Umbilical cord (tissue), 2 donors: ENCODE results near the gene PCDHB7. TPM values are rescaled to one million over a fixed set of nuclear protein-coding genes. Genes with fewer than 3 reads are reported as not detected.
"Not testable (repeated sequence)": the region's sequence is repeated elsewhere in the genome, so short reads cannot be mapped to it uniquely, and the experiment has no call there.

Source experiments
- DNase-seq: peaks from one replicate; pipeline ENCODE4 v3.0.0-alpha.2; 2015; ENCODE audit warnings: low spot score
- total RNA-seq: library from RNA; depleted of rRNA; stranded (reverse); fragments of >200 nt; gene quantifications from one replicate; pipeline ENCODE4 v1.2.3, GENCODE V29; 2014; ENCODE audit warnings: low replicate concordance; ENCODE audit not compliant: insufficient read depth

The PCDHB7 gene
- total RNA-seq, 1 donor from 2014 or later, result 3.6 TPM

GRCh38 chr5:141223112-141223783 is 50.8 kb downstream of the PCDHB7 start, which contains the start of gene PCDHB14:
TSS of gene PCDHB14 (plus strand) at chr5:141223343. CDS start at chr5:141223506, 163 bp downstream.
- DNase-seq, result peak; percentile 10

DNA sequence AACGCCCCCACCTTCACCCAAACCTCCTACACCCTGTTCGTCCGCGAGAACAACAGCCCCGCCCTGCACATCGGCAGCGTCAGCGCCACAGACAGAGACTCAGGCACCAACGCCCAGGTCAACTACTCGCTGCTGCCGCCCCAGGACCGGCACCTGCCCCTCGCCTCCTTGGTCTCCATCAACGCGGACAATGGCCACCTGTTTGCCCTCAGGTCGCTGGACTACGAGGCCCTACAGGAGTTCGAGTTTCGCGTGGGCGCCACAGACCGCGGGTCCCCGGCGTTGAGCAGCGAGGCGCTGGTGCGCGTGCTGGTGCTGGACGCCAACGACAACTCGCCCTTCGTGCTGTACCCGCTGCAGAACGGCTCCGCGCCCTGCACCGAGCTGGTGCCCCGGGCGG is 52.4 kb downstream of the PCDHB7 start:
- not testable (repeated sequence) for DNase-seq

GRCh38 chr5:141225421-141225820 is 53.0 kb downstream of the PCDHB7 start:
- DNase-seq, result not testable (repeated sequence)

Other genes starting within 250 kb of the PCDHB7 start
- 2.9 TPM for gene PCDHAC1, start 246.3 kb upstream of the PCDHB7 start, total RNA-seq
- 3.4 TPM for gene PCDHAC2, start 206.2 kb upstream of the PCDHB7 start, total RNA-seq
- 0.24 TPM for gene PCDHB1, start 121.3 kb upstream of the PCDHB7 start, total RNA-seq
- gene PCDHB2, start 78.0 kb upstream of the PCDHB7 start, total RNA-seq, result 6.5 TPM
- 0.72 TPM for gene PCDHB3, start 72.2 kb upstream of the PCDHB7 start, total RNA-seq
- gene PCDHB4, start 50.8 kb upstream of the PCDHB7 start, total RNA-seq, result 2.9 TPM
- 11.6 TPM for gene PCDHB5, start 37.4 kb upstream of the PCDHB7 start, total RNA-seq
- 1.9 TPM for gene PCDHB6, start 22.6 kb upstream of the PCDHB7 start, total RNA-seq
- gene PCDHB8, start 5.1 kb downstream of the PCDHB7 start, total RNA-seq, result 0.72 TPM
- gene PCDHB16, start 9.7 kb downstream of the PCDHB7 start, total RNA-seq, result 4.1 TPM
- 1.9 TPM for gene PCDHB9, start 14.5 kb downstream of the PCDHB7 start, total RNA-seq
- gene PCDHB10, start 19.7 kb downstream of the PCDHB7 start, total RNA-seq, result 5.5 TPM
- gene PCDHB11, start 27.0 kb downstream of the PCDHB7 start, total RNA-seq, result 5.1 TPM
- 2.9 TPM for gene PCDHB12, start 36.1 kb downstream of the PCDHB7 start, total RNA-seq
- gene PCDHB13, start 41.3 kb downstream of the PCDHB7 start, total RNA-seq, result 1.7 TPM
- 12.3 TPM for gene PCDHB14, start 50.7 kb downstream of the PCDHB7 start, total RNA-seq
- 3.4 TPM for gene PCDHB15, start 72.8 kb downstream of the PCDHB7 start, total RNA-seq
- gene SLC25A2, start 131.4 kb downstream of the PCDHB7 start, total RNA-seq, result 1.9 TPM
- 58.7 TPM for gene TAF7, start 148.1 kb downstream of the PCDHB7 start, total RNA-seq
- 0.96 TPM for gene PCDHGA1, start 157.9 kb downstream of the PCDHB7 start, total RNA-seq
- 4.6 TPM for gene PCDHGA2, start 166.1 kb downstream of the PCDHB7 start, total RNA-seq
- gene PCDHGA3, start 171.2 kb downstream of the PCDHB7 start, total RNA-seq, result 2.2 TPM
- gene PCDHGB1, start 177.5 kb downstream of the PCDHB7 start, total RNA-seq, result 1.7 TPM
- gene PCDHGA4, start 182.4 kb downstream of the PCDHB7 start, total RNA-seq, result 6.0 TPM
- 4.6 TPM for gene PCDHGB2, start 187.3 kb downstream of the PCDHB7 start, total RNA-seq
- gene PCDHGA5, start 191.5 kb downstream of the PCDHB7 start, total RNA-seq, result 1.9 TPM
- gene PCDHGB3, start 197.6 kb downstream of the PCDHB7 start, total RNA-seq, result 11.8 TPM
- 7.2 TPM for gene PCDHGA6, start 201.2 kb downstream of the PCDHB7 start, total RNA-seq
- 7.0 TPM for gene PCDHGA7, start 210.1 kb downstream of the PCDHB7 start, total RNA-seq
- 18.3 TPM for gene PCDHGB4, start 215.1 kb downstream of the PCDHB7 start, total RNA-seq
- 3.9 TPM for gene PCDHGA8, start 220.0 kb downstream of the PCDHB7 start, total RNA-seq
- gene PCDHGB5, start 225.3 kb downstream of the PCDHB7 start, total RNA-seq, result 15.4 TPM
- gene PCDHGA9, start 230.1 kb downstream of the PCDHB7 start, total RNA-seq, result 11.1 TPM
- gene PCDHGB6, start 235.4 kb downstream of the PCDHB7 start, total RNA-seq, result 9.1 TPM
- 10.8 TPM for gene PCDHGA10, start 240.3 kb downstream of the PCDHB7 start, total RNA-seq
- gene PCDHGB7, start 245.0 kb downstream of the PCDHB7 start, total RNA-seq, result 13.2 TPM
- 7.9 TPM for gene PCDHGA11, start 248.4 kb downstream of the PCDHB7 start, total RNA-seq